NK-92 (cell line): ENCODE data around the gene NACC2.

Experiments
- DNase-seq: peaks from one replicate; lab custom pipeline; 2025; ENCODE audit not compliant: unreplicated experiment; lab: John Stamatoyannopoulos, UW

Gene NACC2, protein sequence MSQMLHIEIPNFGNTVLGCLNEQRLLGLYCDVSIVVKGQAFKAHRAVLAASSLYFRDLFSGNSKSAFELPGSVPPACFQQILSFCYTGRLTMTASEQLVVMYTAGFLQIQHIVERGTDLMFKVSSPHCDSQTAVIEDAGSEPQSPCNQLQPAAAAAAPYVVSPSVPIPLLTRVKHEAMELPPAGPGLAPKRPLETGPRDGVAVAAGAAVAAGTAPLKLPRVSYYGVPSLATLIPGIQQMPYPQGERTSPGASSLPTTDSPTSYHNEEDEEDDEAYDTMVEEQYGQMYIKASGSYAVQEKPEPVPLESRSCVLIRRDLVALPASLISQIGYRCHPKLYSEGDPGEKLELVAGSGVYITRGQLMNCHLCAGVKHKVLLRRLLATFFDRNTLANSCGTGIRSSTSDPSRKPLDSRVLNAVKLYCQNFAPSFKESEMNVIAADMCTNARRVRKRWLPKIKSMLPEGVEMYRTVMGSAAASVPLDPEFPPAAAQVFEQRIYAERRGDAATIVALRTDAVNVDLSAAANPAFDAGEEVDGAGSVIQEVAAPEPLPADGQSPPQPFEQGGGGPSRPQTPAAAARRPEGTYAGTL

DNA sequence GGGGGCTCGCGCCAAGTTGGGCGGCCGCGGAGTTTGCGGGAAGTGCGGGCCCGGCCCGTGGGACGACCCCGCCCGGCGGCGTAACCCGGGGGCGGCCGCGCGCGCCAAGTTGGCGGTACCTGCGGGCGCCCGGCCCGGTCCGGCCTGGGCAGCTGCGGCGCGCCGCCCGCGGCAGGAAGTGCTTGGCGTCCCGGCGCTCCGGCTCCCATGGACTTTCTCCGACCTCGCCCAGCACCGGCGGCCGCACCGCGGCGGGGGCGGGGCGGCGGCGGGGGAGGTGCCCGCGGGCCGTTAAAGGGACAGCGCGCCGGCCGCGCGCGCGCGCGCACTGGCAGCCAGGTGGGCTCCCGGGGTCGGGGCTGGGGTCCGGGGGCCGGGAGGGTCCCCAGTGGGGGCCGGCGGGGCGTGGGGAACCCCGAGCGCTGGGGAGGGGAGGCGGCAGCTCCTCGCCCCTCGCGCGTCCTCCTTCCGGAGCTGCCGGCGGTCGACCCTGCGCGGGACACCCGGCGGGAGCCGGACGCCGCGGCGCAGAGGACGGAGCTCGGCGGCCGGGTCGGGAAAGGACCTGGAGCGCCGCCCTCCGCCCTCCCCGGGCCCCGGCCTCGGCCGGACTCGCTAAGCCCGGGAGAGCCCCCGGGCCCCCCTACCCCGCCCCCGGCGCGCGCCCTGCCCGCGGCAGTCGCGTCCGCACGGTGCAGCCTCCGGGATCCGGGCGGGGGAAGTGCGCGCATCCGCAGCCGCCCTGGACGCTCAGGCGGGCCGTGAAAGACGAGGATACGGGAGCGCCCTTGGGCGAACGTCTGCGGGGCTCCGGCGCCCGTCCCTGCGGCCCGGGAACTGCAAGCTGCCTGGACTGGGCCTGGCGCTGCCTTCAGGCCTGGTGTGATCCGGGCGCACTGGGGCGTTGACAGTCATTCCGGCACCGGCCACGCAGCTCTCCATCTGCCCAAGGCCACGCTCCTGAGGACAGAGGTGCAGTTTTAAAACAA is at the start of gene NACC2:
TSS of gene NACC2 (minus strand) at position 220 of the 989 bp plus-strand sequence. CDS start 44,768 bp downstream, outside the sequence.
- DNase-seq = no peak

DNA sequence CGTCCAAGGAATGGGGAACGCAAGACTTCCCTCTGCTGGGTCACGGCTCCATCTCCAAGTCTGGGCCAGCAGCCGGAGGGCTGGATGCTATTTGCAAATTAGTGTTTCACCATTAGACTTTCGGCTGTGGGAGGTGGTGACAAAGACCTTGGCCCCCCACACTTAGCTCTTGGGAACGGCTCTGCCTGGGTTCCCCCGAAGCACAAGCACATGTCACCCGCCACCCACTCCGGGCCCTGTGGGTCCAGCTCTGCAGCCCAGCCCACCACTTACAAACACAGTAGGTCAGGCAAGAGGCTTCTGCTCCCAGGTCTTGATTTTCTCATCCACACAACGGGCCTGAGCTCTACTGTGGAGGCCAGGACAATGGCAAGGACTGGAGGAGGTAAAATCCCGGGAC is 49.4 kb upstream of the NACC2 start:
- DNase-seq = no peak

DNA sequence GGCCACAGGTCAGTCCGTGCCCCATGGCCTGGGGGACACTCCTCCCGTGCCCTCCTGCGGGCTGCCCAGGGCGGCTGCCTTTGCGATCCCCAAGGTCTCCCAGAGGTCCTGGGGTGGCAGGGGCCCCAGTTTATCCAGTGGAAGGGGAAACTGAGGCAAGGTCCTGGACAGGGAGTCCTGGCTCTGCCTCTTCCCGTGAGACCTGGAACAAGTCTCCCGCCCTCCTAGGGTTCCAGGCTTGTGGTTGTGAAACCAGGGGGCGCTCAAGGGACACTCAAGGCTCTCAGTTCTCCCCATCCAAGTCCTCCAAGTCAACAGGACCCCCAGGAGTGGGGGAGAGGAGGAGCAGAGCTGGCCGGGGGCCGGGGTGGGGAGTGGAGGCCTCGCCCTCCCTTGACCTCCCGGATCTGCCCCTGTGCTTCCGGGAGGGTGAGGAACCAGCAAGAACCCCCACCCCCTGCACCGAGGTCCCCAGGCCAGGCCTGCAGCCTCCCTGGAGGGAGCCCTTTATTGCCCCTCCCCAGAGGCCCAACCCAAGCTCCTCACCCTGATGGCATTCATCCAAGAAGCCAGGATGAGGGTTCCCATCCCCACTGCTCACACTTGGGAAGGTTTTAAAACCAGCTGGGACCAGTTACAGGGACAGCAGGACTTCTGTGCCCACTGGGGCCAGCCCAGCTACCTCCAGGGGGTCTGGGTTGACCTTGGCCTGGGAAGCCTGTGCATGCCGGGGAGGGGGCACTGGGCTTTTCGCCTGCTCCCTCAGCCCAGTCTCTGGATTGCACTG is 48.3 kb upstream of the NACC2 start:
- no peak for DNase-seq

DNA sequence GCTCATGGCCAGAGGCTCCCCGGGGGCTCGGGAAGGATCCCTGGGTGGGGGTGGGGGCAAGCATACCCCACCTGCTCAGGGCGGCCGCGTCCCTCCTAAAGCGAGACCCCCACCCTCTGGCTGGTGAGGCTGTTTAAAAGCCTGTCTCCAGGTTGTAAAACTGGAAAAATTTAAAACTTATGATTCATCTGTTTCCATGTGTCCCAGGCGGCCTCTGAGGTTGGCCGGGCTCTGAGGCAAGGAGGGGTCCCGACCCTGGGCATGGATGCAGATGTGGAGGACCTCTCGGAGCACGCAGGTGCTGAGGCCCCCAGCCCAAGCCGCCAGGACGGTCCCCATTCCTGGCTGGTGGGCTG is 47.7 kb upstream of the NACC2 start:
- DNase-seq = no peak

DNA sequence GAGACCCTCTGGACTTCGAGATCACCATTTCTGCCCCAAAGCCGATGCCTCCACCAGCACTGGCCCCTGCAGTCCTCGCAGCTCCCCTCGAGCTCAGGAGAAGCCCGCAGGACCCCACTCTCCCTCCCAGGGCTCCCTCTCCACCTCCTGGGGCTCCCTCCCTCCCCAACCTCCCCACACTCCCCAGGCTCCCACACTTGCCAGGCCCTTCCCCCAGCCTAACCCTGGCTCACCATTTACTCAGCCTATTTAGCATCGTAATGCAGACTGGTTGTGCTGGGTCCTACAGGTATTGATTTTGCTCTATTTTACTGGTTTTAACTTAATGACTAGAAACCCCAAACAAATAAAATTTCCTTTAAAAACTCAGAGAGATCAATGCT is 47.3 kb upstream of the NACC2 start:
- no peak for DNase-seq

DNA sequence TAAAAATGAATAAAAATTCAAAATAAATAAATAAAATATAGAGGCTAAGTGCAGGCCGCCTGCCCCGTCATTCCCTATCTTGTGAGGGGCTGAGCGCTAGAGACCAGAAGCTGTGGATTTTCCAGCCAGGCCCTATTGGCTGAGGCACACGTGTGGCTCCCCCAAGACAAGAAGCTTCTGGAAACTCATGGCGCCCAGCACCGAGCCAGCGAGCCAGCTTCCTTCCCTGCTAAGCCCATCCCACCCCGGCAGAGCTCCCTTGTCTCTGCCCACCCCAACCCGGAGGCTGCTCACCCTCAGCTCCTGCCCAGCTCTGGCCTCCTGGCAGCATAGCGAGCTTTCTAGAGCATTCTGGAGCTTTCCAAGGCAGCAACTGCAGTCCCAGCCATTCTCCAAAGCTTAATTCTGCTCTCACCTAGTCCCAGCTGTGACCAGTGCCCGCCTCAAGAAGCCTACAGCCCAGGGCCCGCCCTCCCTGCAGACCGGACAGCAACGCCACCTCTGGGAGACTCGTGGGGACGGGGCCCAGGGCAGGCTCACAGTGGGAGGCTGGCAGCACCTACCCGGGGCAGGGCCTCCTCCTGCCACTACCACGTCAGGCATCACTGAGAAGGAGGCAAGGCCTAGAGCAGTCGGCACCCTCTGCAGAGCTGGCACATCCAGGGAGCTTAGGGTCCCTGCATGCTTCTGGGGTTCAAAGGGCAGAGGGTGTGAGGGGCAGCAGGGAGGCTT is 46.8 kb upstream of the NACC2 start:
- no peak for DNase-seq

DNA sequence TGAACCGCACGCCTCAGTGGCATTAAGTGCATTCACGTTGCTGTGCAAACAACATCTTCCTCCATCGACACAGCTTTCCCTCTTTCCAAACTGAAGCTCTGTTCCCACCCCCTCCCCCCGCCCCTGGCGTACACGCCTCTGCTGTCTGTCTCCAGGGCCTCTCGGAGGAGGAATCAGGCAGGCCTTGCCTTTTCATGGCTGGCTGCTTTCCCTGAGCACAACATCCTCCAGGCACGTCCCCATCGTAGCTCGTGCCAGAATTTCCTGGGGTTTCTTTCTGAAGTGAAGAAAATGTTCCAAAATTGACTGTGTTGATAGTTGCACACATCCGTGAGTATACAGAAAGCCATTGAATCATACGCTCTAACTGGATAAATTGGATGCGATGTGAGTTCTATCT is 45.9 kb upstream of the NACC2 start:
- DNase-seq = no peak

DNA sequence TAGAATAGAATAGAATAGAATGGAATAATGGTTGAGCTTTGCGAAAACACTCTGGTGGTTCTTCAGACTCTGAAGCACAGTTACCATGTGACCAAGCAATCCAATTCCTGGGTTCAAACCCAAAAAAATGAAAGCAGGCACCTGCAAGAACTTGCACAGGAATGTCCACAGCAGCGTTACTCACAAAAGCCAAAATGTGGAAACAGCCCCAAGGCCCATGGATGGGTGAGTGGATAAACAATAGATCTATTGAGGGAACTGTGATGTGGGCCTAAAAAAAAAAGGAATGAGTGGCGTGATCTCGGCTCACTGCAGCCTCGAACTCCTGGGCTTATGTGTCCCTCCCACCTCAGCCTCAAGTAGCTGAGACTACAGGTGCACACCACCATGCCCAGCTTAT is 45.0 kb upstream of the NACC2 start:
- DNase-seq = no peak

DNA sequence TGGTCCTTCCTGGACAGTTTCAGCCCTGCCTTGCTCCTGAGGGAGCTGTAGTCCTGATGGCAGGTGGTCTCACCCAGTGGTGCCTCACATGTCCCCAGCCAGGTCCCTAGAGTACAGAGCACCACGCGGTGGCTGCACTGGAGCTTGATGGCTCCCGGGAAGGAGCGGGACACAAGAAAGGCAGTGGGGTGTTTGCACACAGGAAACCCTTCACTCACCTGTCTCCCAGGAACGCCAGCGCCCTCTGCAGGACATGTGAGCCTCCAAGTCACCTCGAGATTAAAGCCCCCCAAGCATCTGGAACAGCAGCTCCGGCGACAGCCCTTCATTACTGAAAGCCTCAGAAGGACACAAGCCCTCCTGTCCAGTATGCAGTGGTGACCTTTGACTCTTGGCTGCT is 43.5 kb upstream of the NACC2 start:
- DNase-seq = no peak

DNA sequence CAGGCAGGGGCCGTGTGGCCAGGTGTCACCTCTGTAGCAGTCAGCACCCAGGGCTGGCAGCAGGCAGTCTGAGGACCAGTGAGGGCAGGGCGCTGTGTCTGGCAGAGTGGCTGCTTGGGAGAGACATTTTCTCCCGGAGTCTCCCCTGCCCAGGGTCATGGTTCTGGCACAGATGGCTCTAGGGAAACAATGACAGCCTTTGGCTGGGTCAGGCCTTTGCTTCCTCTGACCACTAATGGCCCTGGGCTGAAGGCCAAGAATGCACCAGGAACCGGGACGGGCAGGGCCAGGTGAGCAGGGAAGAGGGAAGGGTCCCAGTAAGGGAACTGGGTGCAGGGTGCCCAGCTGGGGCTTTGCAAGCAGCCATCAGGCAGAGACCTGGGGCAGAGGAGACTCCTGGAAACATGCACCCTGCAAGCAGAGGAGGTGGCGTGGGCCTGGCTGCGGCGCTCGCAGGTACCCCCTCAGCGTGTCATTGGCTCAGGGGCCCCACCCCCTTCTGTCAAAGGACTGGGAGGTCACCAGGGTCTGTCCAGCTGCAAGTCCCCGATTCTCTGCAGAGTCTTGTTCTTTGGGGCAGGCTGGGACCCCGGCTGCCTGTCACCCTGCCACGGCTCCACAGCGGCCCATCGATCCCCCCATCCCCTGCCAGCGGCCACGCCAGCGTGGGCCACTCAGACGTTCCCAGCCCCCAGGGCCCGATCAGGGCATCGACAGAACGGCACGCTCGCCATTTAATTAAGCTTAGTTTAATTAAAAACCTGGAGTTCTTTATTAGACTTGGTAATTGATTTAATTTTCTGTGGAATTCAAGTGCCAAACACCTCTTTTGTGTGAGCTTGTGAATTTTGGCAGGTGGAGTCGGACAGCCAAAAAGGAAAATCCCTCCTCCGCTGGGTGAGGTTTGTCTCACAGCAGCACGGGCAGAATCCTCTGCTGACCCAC is 42.5 kb upstream of the NACC2 start:
- DNase-seq = no peak

DNA sequence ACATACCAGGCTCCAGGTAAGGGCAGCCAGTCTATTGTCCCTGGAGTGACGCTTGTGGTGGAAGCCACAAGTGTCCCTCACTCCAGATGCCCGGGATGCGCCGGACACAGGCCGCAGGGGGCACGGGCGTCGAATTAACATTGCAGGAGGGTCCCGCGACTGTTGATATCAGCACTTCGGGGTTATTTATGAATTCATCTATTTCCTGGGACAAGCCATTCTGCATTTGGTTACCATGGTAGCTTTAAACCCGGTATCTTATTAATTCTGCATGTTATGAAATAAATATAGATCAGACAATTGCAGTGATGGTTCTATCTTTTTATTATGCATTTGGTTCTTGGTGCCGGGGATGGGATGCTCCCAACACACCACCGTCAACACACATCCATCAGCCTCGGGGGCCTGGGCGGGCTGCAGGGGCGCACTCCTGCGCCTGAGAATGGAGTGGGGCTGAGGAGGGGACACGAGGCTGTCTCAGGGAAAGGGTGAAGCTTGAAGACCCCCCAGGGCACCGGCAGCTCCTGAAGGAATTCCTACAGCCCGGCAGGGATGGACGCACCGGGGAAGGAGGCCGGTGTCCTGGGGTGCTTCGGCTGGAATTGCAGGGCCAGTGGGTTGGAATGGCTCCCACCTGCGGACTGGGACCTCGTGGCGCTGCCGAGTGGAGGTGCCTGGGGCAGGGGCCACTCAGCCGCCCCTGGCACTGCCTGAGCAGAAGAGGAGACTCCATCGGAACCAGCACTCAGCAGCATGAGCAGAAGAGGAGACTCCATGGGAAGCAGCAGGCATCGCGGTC is 41.2 kb upstream of the NACC2 start:
- DNase-seq = no peak

DNA sequence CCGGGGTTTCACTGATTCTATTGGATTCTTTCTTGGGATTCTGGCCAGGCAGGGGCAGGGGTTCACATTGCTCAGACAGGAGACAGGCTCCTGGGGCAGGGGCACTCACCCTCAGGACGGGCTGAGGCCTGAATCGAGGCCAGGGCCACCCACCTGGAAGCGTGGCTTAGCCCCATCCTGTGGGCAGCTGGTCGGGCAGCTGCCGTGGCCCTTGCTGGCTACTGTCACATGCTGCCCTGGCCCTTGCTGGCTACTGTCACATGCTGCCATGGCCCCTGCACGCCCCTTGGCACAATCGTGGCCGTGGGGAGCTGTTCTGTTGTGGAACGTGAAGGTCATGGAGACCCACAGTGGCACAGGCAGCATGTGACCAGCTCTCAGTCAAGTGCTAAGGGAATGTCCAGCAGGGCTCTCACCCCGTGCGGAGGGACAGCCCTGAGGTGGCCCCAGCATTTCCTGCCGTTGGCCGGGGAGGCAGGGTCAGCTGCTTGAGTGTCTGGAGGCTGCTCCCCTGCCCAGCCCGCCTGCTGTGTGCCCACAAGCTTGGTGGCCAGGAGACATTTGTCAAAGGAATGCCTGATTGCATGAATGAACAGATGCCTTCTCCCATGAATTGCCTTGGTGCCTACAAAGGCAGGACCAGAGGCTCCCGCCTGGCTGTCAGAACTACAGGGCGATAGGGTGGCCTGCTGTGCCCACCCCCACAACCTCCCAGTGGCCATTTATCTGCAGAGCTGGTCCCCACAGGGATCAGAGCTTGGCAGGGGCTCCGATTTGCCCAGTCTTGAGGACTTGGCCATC is 40.4 kb upstream of the NACC2 start:
- no peak for DNase-seq

DNA sequence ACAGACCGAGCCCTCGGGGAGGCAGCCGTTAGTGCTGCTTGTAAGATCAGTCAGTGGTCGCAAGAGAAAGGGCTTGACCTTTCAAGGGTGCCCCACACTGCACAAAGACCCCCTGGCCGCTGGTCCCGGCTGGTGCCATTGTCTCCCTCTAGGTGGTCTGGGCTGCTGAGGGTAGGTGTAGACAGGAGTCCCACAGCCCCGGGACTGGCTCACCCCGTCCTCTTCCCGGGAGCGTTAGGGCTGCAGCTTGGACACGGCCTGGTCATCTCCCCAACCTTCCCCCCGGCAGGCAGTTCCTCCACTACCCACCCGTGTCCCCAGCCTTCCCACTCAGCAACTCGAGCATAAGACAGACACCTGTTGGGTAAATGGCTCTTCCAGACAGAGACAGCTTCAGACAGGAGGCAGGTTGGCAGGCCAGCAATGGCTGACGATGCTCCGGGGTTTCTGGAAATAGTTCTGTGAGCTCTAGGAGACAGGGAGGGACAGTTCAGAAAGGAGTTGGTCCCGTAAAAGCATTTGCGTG is 38.9 kb upstream of the NACC2 start:
- DNase-seq = no peak

DNA sequence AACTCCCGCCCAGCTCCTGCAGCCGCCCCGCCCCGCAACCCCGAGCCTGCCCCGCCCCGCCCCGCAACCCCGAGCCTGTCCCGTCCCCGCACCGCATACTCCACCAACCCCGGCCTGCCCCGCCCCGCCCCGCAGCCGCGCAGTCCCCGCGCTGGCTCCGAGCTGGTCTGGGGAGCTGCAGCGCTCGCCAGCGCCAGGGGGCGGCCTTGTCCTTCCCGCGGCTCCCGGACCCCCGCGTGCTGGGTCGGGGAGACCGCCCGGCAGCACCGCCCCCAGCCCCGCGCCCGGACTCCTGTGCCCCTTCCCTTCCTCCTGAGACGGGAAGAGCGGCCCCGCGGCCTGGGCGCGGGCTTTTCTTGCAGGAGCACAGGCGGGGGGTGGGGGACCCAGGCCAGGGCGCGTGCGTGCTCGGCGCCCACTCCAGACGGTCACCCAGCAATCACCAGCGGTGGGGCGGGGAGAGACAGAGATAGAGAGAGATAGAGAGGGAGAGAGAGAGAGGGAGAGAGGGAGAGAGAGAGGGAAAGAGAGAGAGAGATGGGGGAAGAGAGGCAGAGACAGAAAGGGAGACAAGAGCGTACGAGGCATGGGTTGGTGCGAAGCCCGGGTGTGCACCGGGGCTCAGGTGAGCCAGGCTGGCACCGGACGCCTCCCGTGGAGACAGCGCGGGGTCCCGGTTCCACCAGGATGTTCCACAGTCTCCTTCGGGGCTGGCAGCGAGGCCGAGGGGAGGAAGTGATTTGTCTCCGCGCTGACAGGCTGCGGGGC is 38.3 kb upstream of the NACC2 start:
- DNase-seq = no peak

DNA sequence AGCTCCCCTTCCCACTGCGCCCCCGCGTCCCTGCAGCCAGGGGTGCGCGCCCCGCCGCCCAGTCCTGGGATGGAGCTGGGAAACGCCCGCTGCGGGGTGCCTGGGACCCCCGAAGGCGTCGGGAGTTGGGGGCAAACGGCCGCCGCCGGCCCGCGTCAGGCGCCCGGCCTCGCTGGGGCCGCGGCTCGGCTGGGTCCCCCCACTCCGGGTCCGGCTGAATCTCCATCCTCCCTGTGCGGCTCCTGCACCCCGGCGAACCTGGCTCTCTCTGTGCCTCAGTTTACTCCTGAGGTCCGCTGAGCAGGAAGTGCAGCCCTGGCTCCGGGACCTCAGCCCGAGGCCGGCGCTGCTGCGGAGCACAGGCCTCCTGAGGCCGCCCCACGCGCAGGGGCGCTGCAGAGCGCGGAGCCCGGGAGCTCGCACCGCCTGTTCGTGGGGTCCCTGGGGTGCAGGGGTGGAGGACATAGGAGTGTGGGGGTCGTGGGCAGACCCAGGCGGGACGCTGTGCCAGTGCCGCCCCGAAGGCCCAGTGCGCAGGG is 37.5 kb upstream of the NACC2 start:
- DNase-seq = no peak
